H1 (cell line): ENCODE measurements around the gene ZNF212. TPM values are rescaled to one million over a fixed set of nuclear protein-coding genes. Genes with fewer than 3 reads are reported as not detected.

ENCODE experiments used
- CTCF ChIA-PET: fragments of 300-600 bp; sonication (Branson Sonifier 250); formaldehyde crosslinking; loops from one replicate; lab custom pipeline; 2021; ENCODE audit not compliant: partially characterized antibody; lab: Charles Lee
- POLR2A ChIA-PET: fragments of 300-600 bp; sonication (Branson Sonifier 250); formaldehyde crosslinking; loops from one replicate; lab custom pipeline; 2021; ENCODE audit warnings: inconsistent platforms; ENCODE audit not compliant: partially characterized antibody; lab: Charles Lee
- DNase-seq, 2 experiments: peaks; one replicate each; pipeline versions ENCODE4 v3.0.0 to v3.0.0-alpha.2; 2010 to 2022; ENCODE audit warnings: low spot score in 2 of 2, low read depth in 1 of 2, mixed read lengths in 1 of 2
- FAIRE-seq: peaks from 2 replicates; lab custom pipeline; 2011; peaks lifted over from hg19 to GRCh38; lab: Jason Lieb, UNC
- H2AFZ ChIP-seq: 2 replicates; pipeline ENCODE4 v1.8.1; 2012; ENCODE audit warnings: low read length, inconsistent platforms
- H2AK5ac ChIP-seq: 2 replicates; pipeline ENCODE4 v1.6.1; 2013; ENCODE audit warnings: low read depth, low read length
- H2BK120ac ChIP-seq: replicated peaks from 2 replicates; pipeline ENCODE3; 2013; ENCODE audit warnings: low read depth, low read length, inconsistent platforms
- H2BK12ac ChIP-seq: 2 replicates; pipeline ENCODE4 v1.6.1; 2013; ENCODE audit warnings: low read depth, low read length
- H2BK15ac ChIP-seq: 2 replicates; pipeline ENCODE4 v1.6.1; 2013; ENCODE audit warnings: low read length
- H2BK20ac ChIP-seq: 2 replicates; pipeline ENCODE4 v1.6.1; 2013; ENCODE audit warnings: low read length
- H2BK5ac ChIP-seq: 2 replicates; pipeline ENCODE4 v1.6.1; 2013; ENCODE audit warnings: low read depth, low read length
- H3K14ac ChIP-seq: 2 replicates; pipeline ENCODE4 v1.6.1; 2013; ENCODE audit warnings: inconsistent platforms; ENCODE audit not compliant: insufficient read length
- H3K18ac ChIP-seq: 2 replicates; pipeline ENCODE4 v1.6.1; 2013; ENCODE audit warnings: low read length; ENCODE audit errors: extremely low read depth
- H3K23ac ChIP-seq: 2 replicates; pipeline ENCODE4 v1.6.1; 2013; ENCODE audit warnings: inconsistent platforms; ENCODE audit not compliant: insufficient read length
- H3K23me2 ChIP-seq: 2 replicates; pipeline ENCODE4 v1.6.1; 2013; ENCODE audit warnings: low read depth, low read length
- H3K27ac ChIP-seq: 2 replicates; pipeline ENCODE4 v1.6.1; 2011; ENCODE audit warnings: low read depth, low read length, inconsistent platforms
- H3K27me3 ChIP-seq, 4 experiments: replicated peaks in 1 of 4; 1 replicate in 1 of 4; 2 replicates in 3 of 4; pipeline versions ENCODE4 v1.6.1 to v1.8.1; 2011 to 2013; ENCODE audit warnings: low read length in 3 of 4, mild to moderate bottlenecking in 3 of 4, inconsistent platforms in 2 of 4, mixed read lengths in 2 of 4, moderate library complexity in 1 of 4; ENCODE audit not compliant: control insufficient read depth in 3 of 4, insufficient read depth in 3 of 4; ENCODE audit errors: extremely low read depth in 1 of 4
- H3K36me3 ChIP-seq, 4 experiments: 2 replicates each; pipeline versions ENCODE4 v1.6.1 to v1.8.1; 2011 to 2013; ENCODE audit warnings: mild to moderate bottlenecking in 4 of 4, low read length in 3 of 4, moderate library complexity in 2 of 4, control low read depth in 1 of 4, inconsistent platforms in 1 of 4; ENCODE audit not compliant: insufficient read depth in 4 of 4, control insufficient read depth in 2 of 4
- H3K4ac ChIP-seq: replicated peaks from 2 replicates; pipeline ENCODE3; 2013; ENCODE audit warnings: low read length, low read depth, mixed read lengths, inconsistent platforms; ENCODE audit not compliant: insufficient read length
- H3K4me1 ChIP-seq, 4 experiments: replicated peaks in 1 of 4; 1 replicate in 1 of 4; 2 replicates in 3 of 4; pipeline versions ENCODE4 v1.6.1 to v1.8.1; 2011 to 2013; ENCODE audit warnings: low read length in 3 of 4, inconsistent platforms in 2 of 4, mixed read lengths in 1 of 4; ENCODE audit not compliant: insufficient read depth in 4 of 4, control insufficient read depth in 3 of 4
- H3K4me2 ChIP-seq, 2 experiments: 2 replicates each; pipeline versions ENCODE4 v1.6.1 to v1.8.1; 2011 to 2013; ENCODE audit warnings: low read depth in 2 of 2, low read length in 2 of 2, control low read depth in 1 of 2, inconsistent platforms in 1 of 2, mild to moderate bottlenecking in 1 of 2; ENCODE audit not compliant: insufficient read depth in 1 of 2
- H3K4me3 ChIP-seq, 4 experiments: fragments of 200-600, 300-600 bp in 1 of 4; sonication (generic), shearing (Covaris generic), sonication (Bioruptor Twin) in 1 of 4; 2 replicates each; pipeline versions ENCODE4 v1.5.1 to v1.8.1; 2011 to 2016; ENCODE audit warnings: low read length in 4 of 4, low read depth in 3 of 4, control low read depth in 2 of 4, inconsistent platforms in 2 of 4, mild to moderate bottlenecking in 2 of 4, mixed read lengths in 1 of 4, moderate library complexity in 1 of 4; ENCODE audit not compliant: insufficient read depth in 2 of 4; ENCODE audit errors: extremely low read depth in 1 of 4
- H3K56ac ChIP-seq: replicated peaks from 2 replicates; pipeline ENCODE3; 2013; ENCODE audit warnings: low read depth, mild to moderate bottlenecking, mixed read lengths, low read length, inconsistent platforms; ENCODE audit not compliant: insufficient read length
- H3K79me1 ChIP-seq: 2 replicates; pipeline ENCODE4 v1.6.1; 2013; ENCODE audit warnings: low read depth, low read length, control low read depth
- H3K79me2 ChIP-seq, 2 experiments: 2 replicates each; pipeline versions ENCODE4 v1.6.1 to v1.8.1; 2012 to 2013; ENCODE audit warnings: low read length in 2 of 2, mild to moderate bottlenecking in 2 of 2, inconsistent platforms in 1 of 2; ENCODE audit not compliant: insufficient read depth in 2 of 2, control insufficient read depth in 1 of 2
- H3K9ac ChIP-seq, 4 experiments: replicated peaks in 1 of 4; 1 replicate in 1 of 4; 2 replicates in 3 of 4; pipeline versions ENCODE4 v1.6.1 to v1.8.1; 2011 to 2013; ENCODE audit warnings: low read depth in 3 of 4, low read length in 3 of 4, control low read depth in 2 of 4, mild to moderate bottlenecking in 2 of 4, moderate library complexity in 2 of 4, inconsistent platforms in 1 of 4; ENCODE audit errors: extremely low read depth in 1 of 4
- H3K9me3 ChIP-seq, 2 experiments: 2 replicates each; pipeline versions ENCODE4 v1.6.1 to v1.8.1; 2012 to 2013; ENCODE audit warnings: mild to moderate bottlenecking in 2 of 2, moderate library complexity in 2 of 2, control low read depth in 1 of 2, inconsistent platforms in 1 of 2, low read depth in 1 of 2, low read length in 1 of 2, mixed read lengths in 1 of 2; ENCODE audit not compliant: insufficient read depth in 2 of 2
- H4K20me1 ChIP-seq, 2 experiments: replicated peaks in 1 of 2; 2 replicates each; pipeline versions ENCODE3 to v1.8.1; 2011 to 2013; ENCODE audit warnings: inconsistent platforms in 2 of 2, low read length in 2 of 2, mild to moderate bottlenecking in 1 of 2; ENCODE audit not compliant: insufficient read depth in 2 of 2, control insufficient read depth in 1 of 2
- H4K5ac ChIP-seq: 2 replicates; pipeline ENCODE4 v1.6.1; 2013; ENCODE audit warnings: low read length, low read depth, mixed read lengths, inconsistent platforms; ENCODE audit not compliant: insufficient read length
- H4K8ac ChIP-seq: 2 replicates; pipeline ENCODE4 v1.8.0; 2013; ENCODE audit warnings: mild to moderate bottlenecking, moderate library complexity, low read length, inconsistent platforms; ENCODE audit not compliant: insufficient read depth; ENCODE audit errors: extremely low read depth
- H4K91ac ChIP-seq: replicated peaks from 2 replicates; pipeline ENCODE3; 2013; ENCODE audit warnings: low read length, mixed read lengths, inconsistent platforms; ENCODE audit not compliant: insufficient read length
- WGBS, 2 experiments: shearing (Covaris generic) in 1 of 2; methylation state at CpG; one replicate each; pipeline versions ENCODE4 v1.1.6 to v1.1.7; 2013 to 2015; ENCODE audit warnings: low lambda C conversion rate in 2 of 2, mixed read lengths in 2 of 2, inconsistent platforms in 1 of 2, low coverage in 1 of 2, missing lambda C conversion rate in 1 of 2; ENCODE audit not compliant: insufficient replicate concordance in 2 of 2, insufficient coverage in 1 of 2, insufficient read length in 1 of 2; ENCODE audit errors: extremely low coverage in 1 of 2, missing lambda C conversion rate in 1 of 2; 5-methylcytosine and 5-hydroxymethylcytosine counted together
- polyA plus RNA-seq, 7 experiments: library from polyadenylated mRNA; depleted of rRNA in 3 of 7; stranded (reverse) in 5 of 7; unstranded in 2 of 7; fragments of >200 nt in 5 of 7; fragments of 200-250 nt in 2 of 7; gene quantifications; 1 replicate in 5 of 7; 2 replicates in 1 of 7; 4 replicates in 1 of 7; pipeline versions ENCODE4 v1.2.1 to v1.2.3, GENCODE V29; 2011 to 2013; ENCODE audit warnings: missing spikeins in 2 of 7, mixed read lengths in 2 of 7
- total RNA-seq: library from RNA; stranded (reverse); fragmentation: NEBNext Ultra II Directional; extraction: Animal tissue kit (Norgen Biotek cat#: 25700); gene quantifications from 2 replicates; pipeline ENCODE4 v1.2.1, GENCODE V29; 2021

Gene ZNF212
- total and polyA plus RNA-seq, 2 of the 8 experiments (the other 6 are each of a cell fraction or from before 2014, with no cell fraction given) = 6.7 to 19.3 TPM

GRCh38 chr7:149256568-149256967 is 17.1 kb downstream of the ZNF212 start:
- H4K5ac ChIP-seq = no peak overlapping the region
- no peak overlapping the region for H3K56ac ChIP-seq
- H3K4me1 ChIP-seq = no peaks in the 10 kb centered on the region
- 94% methylated on average over 4 of the region's 4 CpGs; no CpG with 5 or more reads in 1 of the 2 experiments for WGBS, 2 experiments
- no peak overlapping the region for H4K91ac ChIP-seq
- POLR2A ChIA-PET = interaction anchor here (0.6 kb wide), 1 partner anchor 24 kb away, joined by 3 read pairs; no protein-coding TSS in a partner anchor
- H3K79me2 ChIP-seq = no peaks in the 10 kb centered on the region
- no peak overlapping the region for H3K23ac ChIP-seq
- H3K4ac ChIP-seq = no peak overlapping the region
- H3K23me2 ChIP-seq = peaks cover 4% of the 10 kb centered on the region; the same call in 1 of the 2 replicates
- H3K4me3 ChIP-seq = no peak overlapping the region
- H4K20me1 ChIP-seq = peaks cover 0 to 2% of the 10 kb centered on the region in 2 experiments
- H2BK20ac ChIP-seq = no peak overlapping the region
- no peak overlapping the region for H2BK15ac ChIP-seq
- H3K9ac ChIP-seq = no peak overlapping the region
- H4K8ac ChIP-seq = no peak overlapping the region; the same call in 1 of the 2 replicates
- no peaks in the 10 kb centered on the region; the same call in 1 of the 2 replicates for H3K79me1 ChIP-seq
- no peak overlapping the region for H2BK5ac ChIP-seq
- H3K36me3 ChIP-seq = peaks cover 9 to 42% (median 32%) of the 10 kb centered on the region in 4 experiments
- DNase-seq (no peak), FAIRE-seq (no peak)
- no peak overlapping the region for H3K18ac ChIP-seq
- H2AFZ ChIP-seq = no peak overlapping the region
- no peaks in the 10 kb centered on the region for H3K9me3 ChIP-seq
- H2AK5ac ChIP-seq = no peak overlapping the region
- H2BK120ac ChIP-seq = no peak overlapping the region
- H3K27ac ChIP-seq = no peak overlapping the region
- H3K27me3 ChIP-seq = peaks cover 0 to 2% (median 1%) of the 10 kb centered on the region in 4 experiments; a peak in 1 of 7 replicates
- no peak overlapping the region for H3K14ac ChIP-seq
- no peak overlapping the region for H2BK12ac ChIP-seq
- CTCF ChIA-PET = interaction anchor here (1.0 to 1.4 kb wide), 2 partner anchors 9 to 13 kb away, joined by 3 read pairs; no protein-coding TSS in a partner anchor
- H3K4me2 ChIP-seq = no peak overlapping the region
